ENCODE data around the gene TTLL13.
"Not testable (repeated sequence)": the region's sequence is repeated elsewhere in the genome, so short reads cannot be mapped to it uniquely, and the experiment has no call there.

TTLL13 gene

DNA sequence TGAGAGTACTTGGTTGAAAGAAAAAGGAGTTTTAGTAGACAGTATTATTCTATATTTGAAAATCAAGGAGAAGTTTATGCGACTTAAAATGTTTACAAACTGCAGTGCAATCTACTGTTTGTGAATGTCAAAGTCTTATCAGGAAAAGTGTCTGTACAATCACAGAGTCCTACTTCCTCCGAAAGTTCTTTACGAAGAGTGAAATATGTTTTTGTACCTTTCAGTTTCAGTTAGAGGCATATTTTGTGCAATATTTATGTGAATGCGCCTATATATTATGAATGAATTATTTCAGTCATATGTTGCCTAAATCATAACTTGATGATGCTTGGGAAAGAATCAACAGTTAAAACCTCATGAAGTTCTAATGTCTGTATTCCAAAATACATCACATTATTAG is 47.7 kb downstream of the TTLL13 start:
- no peak for TF ChIP-seq ZNF274 (IDR thresholded peaks at IDR 0.05; ENCODE audit: low read depth, low read length)
- no peak overlapping the region for H3K4me3 ChIP-seq (ENCODE audit: low read length)

DNA sequence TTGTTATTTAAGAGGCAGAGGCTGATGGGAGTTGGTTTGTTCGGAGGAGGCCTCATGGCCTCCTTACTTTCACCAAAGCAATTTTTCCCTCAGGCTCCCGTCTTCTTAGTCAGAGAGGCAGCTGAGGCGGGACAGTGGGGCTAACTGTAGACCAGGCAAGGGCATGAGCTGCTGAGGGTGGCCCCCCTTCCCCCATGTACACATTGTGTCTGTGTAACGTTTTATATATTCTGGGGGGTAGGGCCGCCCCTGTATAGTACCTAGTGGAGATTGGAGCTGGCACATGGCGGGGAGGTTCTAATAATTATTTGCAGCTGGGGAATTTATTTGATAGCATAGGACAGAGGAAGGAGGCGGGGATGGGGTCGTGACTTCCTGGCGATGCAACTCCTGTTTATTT is 51.2 kb downstream of the TTLL13 start:
- TF ChIP-seq ZNF274 (IDR thresholded peaks at IDR 0.05; ENCODE audit: low read depth, low read length) = no peak
- no peak overlapping the region for H3K4me3 ChIP-seq (ENCODE audit: low read length)

DNA sequence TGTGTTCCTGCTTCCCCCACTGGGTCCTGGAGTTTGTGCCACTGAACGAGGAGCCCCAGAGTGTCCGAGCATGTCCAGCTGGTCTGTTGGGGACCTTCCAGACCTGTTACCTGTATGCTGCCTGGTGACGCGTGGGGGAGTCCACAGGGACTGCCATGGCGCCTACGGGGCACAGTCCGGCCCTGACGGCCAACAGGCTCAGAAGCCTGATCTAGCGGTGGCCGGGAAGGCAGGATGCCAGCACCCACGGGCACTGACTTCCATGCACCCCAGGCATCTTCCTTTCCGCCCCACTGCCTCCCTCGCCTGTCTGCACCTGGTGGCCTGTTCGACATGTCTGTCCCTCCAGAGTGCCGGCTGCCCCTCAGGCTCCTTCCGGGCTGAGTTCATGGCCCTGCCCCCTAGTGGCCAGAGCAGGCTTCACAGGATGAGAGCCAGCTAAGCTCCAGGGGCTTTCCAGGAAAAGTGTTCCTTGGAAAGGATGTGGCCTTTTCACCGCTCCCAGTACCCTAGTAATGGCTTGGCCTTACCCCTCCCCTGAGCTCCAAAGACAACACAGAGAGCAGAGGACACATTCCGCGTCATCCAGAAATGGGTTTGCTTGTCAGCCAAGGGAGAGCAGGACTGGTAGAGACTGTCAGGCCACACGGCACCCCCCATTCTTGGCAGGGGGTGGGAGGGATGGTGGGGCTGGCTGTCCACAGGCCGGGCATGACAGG is 51.8 kb downstream of the TTLL13 start:
- TF ChIP-seq ZNF274 (IDR thresholded peaks at IDR 0.05; ENCODE audit: low read depth, low read length) = no peak
- no peak overlapping the region for H3K4me3 ChIP-seq (ENCODE audit: low read length)

DNA sequence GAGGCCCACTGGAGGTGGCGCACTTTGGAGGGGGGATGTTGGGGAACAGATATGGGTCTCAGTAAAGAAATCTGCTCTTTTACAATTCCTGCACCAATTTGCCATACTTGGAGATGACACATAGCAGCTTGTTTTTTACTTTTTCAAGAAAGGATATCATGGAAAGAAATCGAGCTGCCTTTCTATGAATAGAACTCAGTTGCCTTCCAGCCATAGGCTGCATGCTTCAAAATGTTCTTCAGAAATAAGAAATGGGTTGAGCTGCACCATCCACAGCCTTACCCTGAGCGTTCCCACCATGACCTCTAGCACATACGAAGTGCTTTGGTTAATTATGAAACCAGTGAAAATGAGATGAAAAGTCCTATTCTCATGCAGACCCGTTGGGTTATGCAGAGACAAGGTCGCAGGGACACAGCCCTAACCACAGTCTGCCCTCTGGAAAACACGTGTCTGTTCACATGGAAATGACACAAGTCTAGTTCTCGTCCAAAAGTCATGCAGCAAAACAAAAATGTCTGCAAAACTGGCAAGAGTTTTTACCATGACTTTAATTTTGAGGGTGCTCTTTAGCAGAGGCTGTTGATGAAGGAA is 52.4 kb downstream of the TTLL13 start:
- no peak overlapping the region for H3K4me3 ChIP-seq (ENCODE audit: low read length)
- TF ChIP-seq ZNF274 (IDR thresholded peaks at IDR 0.05; ENCODE audit: low read depth, low read length) = no peak

DNA sequence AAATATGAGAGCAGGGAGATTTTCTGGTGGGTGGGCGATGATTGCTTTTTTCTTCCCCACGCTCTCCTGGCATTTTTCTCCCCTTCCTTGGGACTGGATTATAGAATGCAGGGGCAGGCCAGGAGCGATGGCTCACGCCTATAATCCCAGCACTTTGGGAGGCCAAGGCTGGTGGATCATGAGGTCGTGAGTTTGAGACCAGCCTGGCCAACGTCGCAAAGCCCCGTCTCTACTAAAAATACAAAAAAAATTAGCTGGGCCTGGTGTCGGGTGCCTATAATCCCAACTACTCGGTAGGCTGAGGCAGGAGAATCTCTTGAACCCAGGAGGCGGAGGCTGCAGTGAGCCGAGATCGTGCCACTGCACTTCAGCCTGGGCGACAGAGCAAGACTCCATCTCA is 56.0 kb downstream of the TTLL13 start:
- not testable (repeated sequence) for H3K4me3 ChIP-seq (ENCODE audit: low read length)

DNA sequence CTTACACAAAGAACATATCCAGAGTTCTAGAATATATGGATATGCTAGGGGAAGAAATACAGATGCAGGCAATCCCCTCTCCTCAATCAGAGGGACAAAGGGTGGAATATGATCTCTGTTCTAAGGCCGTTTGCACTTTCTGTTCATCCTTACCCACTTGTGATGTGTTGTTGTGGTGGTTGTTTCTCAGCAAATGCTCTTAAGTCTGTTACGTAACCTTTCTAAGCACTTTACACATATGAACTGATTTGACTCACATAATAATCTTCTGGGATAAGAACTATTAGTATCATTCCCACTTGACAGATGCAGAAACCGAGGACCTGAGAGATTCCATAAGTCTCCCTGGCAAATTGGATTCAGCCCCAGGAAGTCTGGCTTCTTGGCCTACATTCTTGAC is 56.6 kb downstream of the TTLL13 start:
- H3K4me3 ChIP-seq (ENCODE audit: low read length) = no peak overlapping the region
- TF ChIP-seq ZNF274 (IDR thresholded peaks at IDR 0.05; ENCODE audit: low read depth, low read length) = no peak

DNA sequence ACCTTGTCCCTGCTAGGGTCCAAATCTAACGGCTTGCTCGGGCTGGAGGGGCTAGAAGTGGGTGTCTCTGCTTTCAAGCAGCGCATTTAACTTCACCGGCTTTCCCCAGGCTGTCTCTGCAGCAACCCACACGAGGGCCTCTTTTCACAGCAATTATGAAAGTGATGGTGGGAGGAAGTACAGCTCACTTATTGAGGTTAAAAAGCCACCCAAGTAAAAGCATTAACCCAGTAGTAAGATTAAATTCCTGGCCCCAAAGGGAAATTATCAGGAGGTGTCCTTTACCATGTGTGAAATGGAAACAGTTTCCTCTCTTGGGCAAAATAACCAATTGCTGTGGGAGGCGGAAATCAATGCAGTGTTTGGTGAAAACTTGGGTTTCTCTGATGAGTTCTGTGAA is 57.2 kb downstream of the TTLL13 start:
- TF ChIP-seq ZNF274 (IDR thresholded peaks at IDR 0.05; ENCODE audit: low read depth, low read length) = no peak
- H3K4me3 ChIP-seq (ENCODE audit: low read length) = no peak overlapping the region

DNA sequence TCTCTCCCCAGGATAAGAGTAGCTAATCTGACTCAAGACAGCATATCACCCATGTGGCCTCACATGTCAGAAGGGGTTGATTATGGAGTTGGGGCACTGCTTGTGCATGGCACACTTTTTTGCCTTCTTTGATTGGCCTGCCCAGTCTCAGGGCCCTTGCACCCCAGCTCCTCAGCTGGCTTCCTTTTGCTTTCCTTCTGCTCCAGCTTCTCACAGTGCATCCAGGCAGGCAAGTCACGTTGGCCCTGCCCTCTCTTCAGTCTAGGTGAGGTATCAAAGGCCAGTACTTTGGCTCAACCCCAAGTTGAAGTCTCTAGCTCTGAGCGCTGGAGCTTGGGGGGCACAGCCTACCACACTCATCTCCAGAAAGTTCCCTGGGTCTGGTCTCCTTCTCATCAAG is 58.3 kb downstream of the TTLL13 start:
- no peak overlapping the region for H3K4me3 ChIP-seq (ENCODE audit: low read length)
- no peak for TF ChIP-seq ZNF274 (IDR thresholded peaks at IDR 0.05; ENCODE audit: low read depth, low read length)

DNA sequence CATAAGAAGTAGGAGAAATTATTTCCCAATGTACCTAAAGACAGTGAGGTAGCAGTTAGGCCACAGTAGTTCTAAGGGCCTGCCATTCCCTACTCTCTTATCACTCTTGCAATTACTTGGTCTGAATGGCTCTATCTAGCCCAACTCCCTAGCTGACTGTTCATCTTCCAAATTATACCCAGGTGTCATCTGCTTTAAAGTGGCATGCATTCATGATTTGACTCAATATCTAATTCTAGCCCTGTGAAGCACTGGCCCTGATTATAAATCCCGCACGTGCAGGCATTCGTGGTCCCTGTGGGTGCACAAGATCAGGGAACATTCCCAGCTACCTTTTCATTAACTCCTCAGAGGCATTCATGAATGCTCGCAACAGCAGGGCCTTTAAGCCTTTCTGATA is 59.7 kb downstream of the TTLL13 start:
- H3K4me3 ChIP-seq (ENCODE audit: low read length) = no peak overlapping the region
- no peak for TF ChIP-seq ZNF274 (IDR thresholded peaks at IDR 0.05; ENCODE audit: low read depth, low read length)

Measured in GM08714 (cell line).